Colon (tissue), 2 donors: ENCODE results near the gene TFG.

Source experiments
- FAIRE-seq: peaks from 2 replicates; lab custom pipeline; 2012; peaks lifted over from hg19 to GRCh38; lab: Jason Lieb, UNC
- donor health status: control.
- donor health status: control.

TFG gene

DNA sequence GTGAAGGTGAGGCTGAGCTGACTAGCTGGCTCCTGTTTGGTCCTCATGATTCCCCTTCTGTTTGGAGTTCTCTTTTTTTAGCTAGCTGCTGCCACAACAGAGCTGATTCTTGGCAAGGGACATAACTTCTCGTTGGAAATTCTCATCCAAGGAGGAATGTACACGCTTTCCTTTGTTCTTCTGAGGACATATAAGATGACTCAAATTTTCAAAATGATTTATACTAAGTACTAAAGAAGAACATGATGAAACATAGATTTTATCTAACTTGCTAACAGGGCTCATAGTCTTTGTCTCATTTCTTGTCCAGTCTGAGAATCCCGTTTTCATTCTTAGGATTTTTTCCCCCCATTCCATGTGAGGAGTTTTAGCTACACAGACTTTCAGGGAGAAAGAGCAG is 2.9 kb upstream of the TFG start:
- no peak for FAIRE-seq

DNA sequence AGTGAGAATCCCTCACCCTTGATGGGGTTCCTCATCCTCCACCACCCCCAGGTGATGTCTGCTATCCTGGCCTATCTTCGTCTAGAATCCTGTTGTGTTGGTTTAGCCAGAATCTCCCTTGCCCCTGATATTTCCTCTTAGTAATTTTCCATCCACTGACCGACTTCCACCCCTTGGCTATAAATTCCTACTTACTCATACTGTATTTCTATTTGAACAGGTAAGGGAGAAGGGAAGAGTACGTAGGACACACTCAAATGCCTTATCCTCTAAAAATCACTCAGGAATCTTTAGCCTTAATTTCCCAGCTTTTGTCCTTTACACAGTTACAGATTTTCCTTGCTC is 678 bp upstream of the TFG start:
- FAIRE-seq: no peak

DNA sequence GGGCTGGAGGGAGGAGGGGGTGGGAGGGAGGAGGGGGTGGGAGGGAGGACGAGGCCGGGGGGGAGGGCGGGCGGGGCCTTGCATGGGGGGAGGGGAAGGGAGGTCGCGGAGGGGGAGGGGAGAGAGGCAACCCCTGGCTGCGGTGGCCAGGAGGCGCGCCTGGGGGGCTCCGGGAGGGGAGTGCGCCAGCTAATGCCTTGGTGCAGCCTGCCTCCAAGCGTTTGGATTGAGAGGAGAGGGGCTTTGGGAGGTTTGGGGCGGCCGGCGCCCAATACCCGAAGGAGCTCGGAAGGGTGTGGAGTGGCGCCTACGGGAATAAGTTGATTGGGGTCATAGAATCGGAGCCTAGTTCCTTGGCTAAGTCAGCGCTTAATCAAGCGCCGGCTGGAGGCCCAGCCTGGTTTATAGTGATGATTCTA is 557 bp downstream of the TFG start:
- no peak for FAIRE-seq

DNA sequence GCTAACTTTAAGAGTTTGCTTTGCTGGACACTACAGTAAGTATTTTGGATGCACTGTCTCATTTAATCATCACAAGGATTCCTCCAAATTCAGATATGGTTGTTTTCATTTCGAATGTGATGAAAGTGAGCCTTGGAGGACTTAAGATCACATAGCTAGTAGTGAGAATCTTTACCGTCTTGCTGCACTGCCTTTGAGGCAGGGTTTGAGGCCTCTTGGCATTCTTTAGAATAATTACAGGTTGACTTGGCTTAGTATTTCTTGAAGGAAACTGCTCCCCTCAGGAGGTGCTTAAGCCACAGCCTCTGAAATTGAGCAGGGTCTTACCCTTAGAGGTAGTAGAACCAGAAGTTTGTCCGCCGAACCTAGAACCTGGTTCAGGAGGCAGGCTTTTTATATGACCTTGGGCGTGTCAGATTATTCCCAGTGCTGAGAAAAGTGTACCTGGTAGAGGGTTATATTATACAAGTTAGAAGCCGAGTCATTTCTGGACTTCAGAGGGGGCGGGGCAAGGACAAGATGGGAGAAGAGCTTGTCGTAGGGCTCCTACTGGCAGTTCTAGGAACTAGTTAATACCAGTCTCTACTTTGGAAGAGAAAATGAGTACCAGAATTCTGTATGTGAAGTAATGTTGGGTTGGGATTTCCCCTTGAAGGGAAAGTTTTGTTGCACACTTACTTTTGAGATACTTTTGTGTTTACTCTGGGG is 1.1 kb downstream of the TFG start:
- no peak for FAIRE-seq

DNA sequence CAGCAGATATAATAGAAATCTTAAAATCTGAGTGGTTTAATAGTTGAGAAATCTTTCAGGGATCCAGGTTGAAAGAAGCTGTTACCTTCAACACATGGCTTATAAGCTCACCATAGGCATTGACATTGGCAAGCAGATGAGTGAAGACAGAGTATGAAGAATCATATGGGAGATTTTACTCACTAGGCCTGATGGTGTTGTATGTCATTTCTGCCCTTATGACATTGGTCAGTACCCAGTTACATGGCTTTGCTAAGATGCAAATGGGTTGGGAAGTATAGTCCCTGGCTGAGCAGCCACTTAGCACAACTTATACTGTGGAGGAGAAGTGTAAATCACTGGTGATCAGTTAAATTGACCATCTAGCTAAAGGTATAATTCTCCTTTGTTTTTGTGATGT is 5.9 kb downstream of the TFG start:
- FAIRE-seq: no peak

DNA sequence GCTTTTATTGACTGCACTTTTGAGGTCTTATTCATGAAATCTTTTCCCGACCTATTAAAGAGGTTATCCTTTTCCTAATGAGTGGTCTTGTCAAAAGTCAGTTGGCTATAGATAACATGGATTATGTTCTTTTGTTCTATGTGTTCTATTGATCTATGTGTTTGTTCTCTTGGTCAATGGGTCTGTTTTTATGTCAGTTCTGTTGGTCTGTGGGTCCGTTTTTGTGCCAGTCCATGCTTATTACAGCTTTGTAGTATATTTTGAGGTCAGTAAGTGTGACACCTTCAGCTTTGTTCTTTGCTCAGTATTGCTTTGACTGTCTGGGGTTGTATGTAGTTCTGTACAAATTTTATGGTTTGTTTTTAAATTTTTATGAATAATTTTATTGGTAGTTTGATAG is 7.8 kb downstream of the TFG start:
- no peak for FAIRE-seq

DNA sequence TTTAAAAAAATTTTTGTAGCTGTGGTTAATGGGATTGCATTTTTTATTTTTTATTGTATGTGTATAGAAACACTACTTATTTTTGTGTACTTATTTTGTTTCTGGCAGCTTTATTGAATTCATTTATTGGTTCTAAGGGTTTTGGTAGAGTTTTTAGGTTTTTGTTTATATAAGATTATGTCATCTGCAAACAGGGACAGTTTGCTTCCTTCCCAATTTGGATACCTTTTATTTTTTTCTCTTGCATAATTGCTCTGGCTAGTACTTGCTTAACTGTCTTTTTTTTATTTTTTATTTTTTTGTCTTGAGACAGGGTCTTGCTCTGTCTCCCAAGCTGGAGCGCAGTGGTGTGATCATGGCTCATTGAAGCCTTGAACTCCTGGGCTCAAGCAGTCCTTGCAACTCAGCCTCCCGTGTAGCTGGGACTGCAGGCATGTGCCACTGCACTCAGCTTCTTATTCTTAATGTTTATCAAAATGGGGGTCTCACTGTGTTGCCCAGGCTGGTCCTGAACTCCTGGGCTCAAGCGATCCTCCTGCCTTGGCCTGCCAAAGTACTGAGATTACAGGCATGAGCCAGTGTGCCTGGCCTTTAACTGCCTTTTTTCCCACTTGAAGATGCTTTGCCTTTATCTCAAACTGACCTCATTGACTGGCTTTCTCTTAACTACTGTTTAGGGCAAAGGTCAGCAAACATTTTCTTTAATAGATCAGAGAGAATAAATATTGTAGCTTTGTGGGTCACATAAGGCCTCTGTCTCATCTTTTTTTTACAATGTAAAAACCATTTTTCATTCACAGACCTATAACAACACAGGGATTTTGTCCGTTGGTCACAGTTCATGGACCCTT is 8.6 kb downstream of the TFG start:
- no peak for FAIRE-seq

DNA sequence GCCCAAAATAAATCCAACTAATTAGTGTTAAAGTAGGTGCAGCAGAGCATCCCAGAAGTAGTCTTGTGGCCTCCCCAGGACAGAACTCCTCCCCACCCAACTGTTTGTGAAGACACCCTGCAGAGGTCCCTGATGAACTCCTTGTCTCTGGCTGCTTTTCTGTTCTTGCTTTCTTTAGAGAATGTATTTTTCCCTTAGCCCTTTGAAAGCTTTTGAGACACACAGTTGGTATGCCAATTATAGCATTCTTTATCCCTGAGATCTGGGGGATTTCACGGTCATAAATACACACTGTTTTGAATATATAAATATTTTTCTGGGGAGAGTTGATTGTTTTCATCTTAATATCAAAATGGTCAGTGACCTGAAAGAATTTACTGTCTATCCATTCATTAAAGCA is 9.8 kb downstream of the TFG start:
- FAIRE-seq: no peak

DNA sequence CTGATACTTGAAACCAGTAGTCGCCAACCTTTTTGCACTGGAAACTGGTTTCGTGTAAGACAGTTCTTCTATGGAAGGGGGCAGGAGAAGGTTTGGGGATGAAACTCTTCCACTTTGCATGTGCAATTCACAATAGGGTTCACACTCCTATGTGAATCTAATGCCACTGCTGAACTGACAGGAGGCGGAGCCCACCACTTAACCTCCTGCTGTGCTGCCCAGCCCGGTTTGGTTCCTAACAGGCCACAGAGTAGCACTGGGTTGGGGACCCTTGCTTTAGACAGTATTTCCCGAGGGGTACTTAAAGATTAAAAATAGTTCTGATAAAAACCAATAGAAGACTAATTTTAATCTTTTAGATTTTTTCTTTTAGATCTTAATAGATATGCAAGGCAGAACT is 11.1 kb downstream of the TFG start:
- FAIRE-seq: no peak

DNA sequence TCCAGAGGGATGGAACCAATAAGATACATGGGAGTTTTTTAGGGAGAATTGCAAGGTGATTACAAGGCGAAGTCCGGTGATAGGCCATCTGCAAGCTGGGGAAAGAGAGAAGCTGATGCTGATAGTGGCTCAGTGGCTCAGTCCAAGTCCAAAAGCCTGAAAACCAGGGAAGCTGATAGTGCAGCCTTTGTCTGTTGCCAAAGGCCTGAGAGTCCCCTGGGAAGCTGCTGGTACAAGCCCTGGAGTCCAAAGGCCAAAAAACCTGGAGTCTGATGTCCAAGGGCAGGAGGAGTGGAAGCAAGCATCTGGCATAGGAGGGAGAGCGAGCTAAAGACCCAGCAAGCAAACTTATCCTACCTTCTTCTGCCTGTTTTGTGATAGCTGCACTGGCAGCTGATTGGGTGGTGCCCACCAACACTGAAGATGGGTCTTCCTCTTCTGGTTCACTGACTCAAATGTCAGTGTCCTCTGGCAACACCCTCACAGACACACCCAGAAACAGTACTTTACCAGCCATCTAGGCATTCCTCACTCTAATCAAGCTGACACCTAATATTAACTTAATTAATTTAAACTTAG is 16.7 kb downstream of the TFG start:
- FAIRE-seq: no peak

DNA sequence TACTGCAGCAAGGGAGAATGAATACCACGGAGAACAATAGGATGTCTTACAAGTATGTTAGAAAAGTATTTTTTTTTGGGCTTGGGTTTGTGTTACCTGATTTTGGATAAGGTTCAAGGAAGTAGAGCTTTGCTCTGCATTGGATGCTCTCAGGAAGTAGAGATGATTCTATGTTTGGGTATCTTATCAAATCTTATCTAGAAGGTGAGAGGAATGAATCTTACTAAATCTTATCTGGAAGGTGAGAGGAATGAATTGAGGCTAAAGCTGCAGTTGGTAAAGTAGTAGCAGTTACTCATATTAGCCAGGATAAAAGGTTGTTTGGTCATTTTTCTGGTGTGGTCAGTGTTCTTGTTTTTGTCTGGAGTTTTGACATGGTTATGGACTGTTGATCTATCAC is 17.4 kb downstream of the TFG start:
- no peak for FAIRE-seq

DNA sequence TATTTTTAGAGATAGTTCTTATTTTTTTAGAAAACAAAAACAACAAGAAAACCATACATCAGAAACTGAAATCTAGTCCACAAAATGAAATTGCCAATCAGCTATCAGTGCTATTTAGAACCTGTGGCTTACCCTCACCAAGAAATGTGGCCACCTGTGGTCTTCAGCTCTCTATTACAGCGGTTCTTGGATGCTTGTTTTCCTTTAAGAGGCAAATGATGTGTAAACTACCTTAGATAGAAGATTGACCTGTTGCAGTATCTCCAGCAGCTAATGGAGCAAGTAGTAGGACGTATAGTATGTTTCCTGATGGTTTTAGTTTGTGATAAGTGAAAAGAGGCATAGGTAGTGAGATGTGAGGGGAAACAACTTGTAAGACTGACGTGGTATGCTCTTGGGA is 21.2 kb downstream of the TFG start:
- FAIRE-seq: no peak

DNA sequence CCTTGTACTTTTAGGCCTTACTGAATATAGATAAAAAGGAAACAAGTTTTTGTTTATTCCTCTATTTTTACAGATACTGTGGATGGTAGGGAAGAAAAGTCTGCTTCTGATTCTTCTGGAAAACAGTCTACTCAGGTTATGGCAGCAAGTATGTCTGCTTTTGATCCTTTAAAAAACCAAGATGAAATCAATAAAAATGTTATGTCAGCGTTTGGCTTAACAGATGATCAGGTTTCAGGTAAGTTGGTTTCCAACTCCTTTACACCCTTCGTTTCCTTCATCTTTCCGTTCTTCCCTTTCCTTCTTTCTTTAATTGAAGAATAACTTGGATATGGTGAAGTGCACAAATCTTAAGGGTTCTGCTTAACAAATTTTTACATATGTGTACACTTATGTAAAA is 23.1 kb downstream of the TFG start:
- FAIRE-seq: no peak

DNA sequence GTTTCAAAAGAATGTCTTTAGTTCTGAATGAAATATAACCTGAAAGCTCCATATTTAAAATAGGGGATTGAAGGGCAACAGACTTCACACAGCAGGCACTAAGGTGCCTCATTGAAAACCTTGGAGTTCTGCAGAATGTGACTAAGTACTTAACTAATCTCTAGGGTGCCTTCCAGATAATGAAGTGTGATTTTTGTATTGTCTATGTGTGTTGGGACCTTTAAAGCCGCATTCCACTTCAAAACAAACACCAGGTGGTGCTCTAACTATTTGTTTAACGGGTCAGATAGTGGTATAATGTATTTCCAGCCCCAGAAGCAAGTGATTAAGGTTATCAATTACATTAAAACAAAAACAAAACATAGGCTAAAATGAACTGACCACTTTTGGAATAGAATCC is 28.0 kb downstream of the TFG start:
- no peak for FAIRE-seq

DNA sequence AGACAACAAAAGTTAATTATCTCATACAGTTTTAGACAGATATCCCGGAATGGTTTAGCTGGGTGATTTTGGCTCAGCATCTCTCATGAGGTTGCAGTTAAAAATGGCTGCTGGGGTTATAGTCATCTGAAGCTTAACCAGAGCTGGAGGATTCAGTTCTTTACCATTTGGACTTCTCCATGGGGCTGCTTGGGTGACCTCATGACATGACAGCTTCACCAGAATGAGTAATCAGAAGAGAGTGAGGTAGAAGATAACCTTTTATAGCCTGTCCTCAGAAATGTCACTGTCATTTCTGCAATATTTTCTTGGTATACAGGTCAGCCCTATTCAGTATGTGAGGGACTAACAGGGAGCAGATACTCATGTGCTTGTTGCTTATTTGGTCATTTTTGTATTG is 30.9 kb downstream of the TFG start:
- FAIRE-seq: no peak

DNA sequence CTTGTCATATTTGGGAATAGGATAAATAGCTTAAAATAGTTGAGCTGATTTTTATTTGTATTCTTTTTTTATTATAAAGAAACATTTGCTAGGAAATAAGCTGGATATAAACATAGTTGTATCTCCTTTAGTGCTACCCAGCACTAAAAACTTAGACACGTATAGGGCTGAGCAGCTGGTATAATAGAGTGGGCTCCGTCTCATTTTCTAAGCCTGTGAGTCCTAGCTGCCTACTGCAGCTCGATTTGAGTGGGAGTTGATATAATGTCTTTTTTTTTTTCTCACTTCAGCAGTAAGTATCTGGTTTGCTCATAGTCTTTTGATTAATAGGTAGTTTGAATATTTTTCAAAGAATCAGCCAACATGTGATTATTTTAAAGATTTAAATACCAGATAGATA is 34.2 kb downstream of the TFG start:
- no peak for FAIRE-seq

DNA sequence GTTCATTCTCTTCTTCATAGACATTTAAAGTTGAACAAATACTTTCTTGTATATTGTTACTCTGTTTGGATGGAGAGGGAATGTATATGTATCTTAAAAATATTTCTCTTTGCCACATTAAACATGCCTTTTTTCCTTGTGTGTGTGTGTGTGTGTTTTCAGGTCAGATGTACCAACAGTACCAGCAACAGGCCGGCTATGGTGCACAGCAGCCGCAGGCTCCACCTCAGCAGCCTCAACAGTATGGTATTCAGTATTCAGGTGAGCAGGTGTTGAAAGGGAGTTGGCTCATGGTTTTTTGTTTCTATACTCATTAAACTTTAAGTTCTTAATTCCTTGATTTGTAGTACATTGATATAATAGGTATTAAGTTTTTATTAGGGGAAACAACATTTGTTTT is 35.4 kb downstream of the TFG start:
- no peak for FAIRE-seq

DNA sequence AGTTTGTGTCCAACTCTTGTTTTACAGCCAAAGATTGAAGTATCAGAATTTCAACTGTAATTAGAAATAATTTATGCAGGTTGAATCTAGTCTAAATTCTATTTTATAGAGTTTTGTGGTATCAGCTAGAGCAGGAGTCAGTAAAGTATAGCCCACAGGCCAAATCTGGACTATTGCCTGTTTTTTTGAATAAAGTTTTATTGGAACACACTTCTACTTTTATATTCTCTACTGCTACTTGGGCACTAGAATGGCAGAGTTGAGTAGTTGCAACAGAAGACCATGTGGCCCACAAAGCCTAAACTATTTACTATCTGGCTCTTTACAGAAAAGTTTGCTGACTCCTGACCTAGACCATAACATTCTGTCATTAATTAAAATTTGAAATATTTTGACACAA is 36.3 kb downstream of the TFG start:
- no peak for FAIRE-seq

DNA sequence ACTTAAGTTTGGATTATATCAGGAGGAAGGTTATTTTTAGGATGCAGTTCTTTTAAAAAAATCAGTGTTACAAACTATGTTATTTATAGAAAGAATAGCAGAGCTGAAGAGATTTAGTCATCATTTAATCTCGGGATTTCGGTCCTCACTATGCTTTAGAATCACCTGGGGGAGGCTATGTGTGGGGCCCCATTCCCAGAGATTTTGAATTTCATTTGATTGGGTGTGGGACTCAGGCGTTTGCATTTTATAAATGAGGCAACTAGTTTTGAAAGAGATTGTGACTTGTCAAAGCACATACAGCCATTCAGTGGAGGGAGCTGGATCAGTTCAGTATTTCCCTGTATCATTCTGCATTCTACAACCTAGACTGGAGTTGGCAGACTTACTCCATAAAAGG is 36.8 kb downstream of the TFG start:
- no peak for FAIRE-seq

DNA sequence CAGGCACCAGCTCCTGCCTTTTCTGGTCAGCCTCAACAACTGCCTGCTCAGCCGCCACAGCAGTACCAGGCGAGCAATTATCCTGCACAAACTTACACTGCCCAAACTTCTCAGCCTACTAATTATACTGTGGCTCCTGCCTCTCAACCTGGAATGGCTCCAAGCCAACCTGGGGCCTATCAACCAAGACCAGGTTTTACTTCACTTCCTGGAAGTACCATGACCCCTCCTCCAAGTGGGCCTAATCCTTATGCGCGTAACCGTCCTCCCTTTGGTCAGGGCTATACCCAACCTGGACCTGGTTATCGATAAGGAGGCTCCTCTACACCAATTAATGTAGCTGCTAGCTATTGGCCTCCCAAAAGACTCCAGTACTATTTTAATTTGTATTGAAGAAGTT is 38.9 kb downstream of the TFG start:
- FAIRE-seq: no peak

DNA sequence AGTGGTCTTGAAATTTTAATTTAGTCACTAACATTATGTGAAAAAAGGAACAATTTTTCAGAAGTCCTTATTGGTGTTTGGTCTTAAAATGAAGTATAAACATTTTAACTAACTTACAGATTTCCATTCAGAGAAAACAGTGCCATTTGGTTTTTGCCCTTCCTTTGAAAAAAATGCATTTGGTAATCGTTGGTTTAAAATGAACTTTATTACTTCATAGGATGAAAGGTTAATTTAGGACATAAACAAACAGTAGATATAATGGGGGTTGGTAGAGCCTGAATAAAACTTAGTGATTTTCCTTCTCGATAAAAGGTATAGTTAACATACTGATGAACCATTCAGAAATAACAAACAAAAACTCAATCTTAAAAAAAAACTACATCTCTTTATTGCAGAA is 39.7 kb downstream of the TFG start:
- no peak for FAIRE-seq

DNA sequence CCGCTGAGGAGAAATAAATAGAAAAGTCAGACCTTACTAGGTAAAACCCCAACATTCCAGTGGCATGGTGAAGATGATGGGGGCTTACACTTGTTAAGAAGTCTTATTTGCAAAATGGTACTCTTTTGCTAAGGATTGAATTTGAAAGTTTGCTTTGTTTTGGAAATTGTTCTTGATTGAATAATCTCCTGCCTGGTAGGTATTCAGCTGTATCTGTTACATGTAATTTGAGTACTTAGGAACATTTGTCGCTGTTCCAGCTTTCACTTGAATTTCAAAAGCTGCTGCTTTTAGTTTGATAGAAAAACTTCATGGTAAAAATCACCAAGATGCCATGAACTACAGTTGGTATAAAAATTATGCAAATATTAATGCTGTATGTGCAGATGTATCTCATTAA is 44.6 kb downstream of the TFG start:
- FAIRE-seq: no peak

DNA sequence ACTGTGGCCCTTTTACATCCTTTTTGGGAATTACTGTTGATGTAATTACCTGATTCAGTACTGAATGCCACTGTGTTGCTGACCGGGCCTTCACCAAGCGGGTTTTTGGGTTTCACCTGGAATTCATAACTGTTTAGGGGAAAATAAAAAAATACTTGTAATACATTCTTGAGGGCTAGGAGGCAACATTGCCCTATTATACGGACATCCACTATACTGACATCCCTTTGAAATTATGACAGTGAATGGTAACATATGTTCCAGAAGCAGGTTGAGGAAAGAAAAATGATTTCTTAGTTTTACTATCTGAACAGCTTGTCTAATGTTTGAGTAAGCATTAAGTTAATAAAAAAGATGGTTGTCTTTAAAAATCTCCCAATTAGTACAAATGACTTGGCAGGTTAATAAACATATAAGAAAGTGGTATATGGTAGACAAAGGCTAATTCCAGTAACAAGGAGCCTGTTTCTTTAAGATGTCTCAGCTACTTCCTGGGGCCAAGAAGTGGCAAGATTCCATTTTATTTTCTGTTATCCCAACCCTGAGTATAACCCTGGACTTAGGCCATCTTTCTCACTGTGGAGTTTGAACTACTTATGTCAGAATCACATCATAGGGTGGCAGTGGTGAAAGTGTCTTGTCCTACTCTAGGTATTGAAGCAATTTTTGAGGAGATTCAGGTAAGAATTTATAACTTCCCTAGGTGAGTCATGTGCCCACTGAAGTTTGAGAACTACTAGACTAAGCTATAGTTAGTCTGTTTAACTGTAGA is 45.5 kb downstream of the TFG start:
- no peak for FAIRE-seq
